Stimulated activated CD8-positive, alpha-beta memory T cell treated with anti-CD3 and anti-CD28 coated beads, Interleukin-7, amount 100 ng/mL, for 48 hours (primary cell): ENCODE results near the gene RSBN1.
"Not testable (repeated sequence)": the region's sequence is repeated elsewhere in the genome, so short reads cannot be mapped to it uniquely, and the experiment has no call there.

Experiments used
- DNase-seq, 2 donors: peaks; one replicate each; pipeline ENCODE4 v3.0.0-alpha.2; 2020; ENCODE audit warnings: low read depth in 1 of 2; ENCODE audit errors: extremely low read depth in 1 of 2

The RSBN1 gene

DNA sequence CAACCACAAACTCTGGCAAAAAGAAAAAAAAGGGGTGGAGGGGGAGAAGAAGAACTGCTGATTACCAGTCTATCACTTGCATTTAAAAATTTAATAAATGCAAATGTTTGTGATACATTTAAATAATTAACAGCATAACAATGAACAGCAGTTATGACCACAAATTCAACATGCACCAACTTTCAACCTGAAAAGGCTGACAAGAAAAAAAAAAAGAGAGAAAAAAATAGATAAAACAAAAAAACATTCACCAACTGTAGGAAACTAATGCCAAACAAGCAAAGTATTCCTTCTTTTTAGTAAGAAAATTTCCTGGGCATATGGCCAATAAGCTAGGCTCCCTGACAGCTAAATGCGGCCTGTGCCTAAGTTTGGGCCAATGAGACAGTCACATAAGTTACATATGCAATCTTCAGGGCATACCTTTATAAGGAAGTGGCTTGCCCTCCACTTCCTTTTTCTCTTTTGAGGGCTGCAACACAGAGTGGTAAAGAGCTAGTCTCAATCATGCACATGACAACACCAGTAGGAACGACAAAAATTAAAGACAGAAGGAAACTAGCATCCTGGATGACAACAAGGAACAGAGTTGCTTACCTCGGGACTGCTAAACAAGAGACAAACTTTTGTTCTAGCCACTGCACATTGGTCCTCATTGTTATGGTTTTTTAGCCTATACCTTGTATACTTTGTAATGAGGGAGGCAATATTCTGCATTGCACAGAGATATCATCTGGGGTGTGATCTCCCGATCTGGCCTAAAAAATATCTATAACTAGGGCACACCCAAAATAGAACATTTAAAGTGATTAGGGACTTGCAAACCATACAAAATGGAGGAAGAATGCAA is 28.8 kb downstream of the RSBN1 start:
- DNase-seq = peak in 1 of 2 donors; percentile 20

DNA sequence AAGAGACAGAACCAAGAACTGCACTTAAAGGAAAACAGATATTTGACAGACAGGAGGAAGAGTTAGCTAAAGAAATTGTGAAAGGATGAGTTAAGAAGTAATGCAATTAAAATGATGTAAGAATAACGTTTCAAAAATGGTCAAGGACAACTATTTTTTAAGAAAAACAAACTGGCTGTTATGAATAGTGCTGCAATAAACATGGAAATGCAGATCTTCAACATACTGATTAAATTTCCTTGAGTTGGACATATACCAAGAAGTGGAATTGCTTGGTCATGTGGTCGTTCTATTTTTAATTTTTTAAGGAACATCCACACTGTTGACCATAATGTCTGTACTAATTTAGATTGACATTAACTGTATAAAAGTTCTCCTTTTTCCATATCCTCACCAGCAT is 29.9 kb downstream of the RSBN1 start:
- DNase-seq = no peak

DNA sequence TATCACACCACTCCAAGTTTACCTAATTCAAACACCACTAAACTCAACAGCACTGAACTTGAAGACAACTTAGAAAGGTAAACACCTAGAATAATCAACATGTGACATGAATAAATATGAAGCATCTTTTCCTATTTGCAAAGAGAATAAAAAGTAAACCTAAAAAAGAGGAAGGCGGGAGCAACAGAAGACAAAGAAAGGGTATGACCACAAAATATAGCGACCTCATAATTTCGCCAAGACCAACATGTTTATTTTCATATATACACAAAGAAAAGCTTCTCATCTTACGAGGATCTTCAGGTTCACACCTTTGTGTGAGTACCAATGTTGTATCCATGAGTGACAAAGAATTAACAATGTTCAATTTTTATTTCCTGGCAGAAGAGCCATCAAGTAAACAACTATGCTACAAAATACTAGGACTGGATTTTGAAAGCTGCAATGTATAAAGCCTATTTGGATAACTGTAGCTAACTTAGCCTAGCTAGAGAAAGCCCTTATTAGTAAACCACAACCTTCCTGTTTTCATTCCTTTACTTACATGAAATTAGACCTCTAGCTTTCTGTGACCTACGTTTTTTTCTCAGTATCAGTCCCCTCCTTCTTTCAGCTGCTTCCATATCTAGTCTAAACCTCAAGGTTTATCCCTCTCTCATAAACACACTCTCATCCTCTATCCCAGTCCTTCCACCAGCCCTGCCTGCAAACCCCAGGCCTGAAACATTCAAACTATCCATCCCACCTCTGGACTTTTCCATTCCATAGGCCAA is 31.7 kb downstream of the RSBN1 start:
- no peak for DNase-seq

DNA sequence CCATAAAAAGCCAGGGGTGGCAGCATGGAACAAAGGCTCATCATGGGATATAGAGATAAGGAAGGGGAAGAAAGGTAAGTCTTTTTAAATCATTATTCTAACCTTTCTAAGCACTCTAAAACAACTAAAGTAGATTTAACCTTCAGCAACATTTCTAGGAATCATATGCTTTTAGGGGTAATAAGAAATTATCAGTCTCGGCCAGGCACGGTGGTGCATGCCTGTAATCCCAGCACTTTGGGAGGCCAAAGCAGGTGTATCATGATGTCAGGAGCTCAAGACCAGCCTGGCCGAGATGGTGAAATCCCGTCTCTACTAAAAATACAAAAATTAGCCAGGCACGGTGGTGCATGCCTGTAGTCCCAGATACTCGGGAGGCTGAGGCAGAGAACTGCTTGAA is 32.7 kb downstream of the RSBN1 start:
- DNase-seq = no peak

DNA sequence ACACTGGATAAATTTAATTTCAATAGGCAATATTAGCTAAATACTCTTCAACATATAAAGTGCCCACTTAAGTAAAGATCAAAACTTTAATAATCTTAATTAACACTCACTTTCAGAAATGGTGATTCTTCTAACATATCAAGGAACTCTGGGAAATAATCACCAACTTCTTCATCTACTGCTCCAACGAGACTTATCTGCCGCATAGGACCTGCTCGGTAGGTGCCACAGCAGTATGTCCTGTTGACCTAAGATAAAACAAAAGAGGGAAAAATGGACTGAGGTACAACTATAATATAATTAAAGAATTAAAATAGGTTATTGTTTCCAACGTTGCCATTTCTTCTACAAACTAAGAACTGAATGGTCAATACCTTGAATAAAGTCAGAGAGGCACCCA is 34.7 kb downstream of the RSBN1 start:
- no peak for DNase-seq

DNA sequence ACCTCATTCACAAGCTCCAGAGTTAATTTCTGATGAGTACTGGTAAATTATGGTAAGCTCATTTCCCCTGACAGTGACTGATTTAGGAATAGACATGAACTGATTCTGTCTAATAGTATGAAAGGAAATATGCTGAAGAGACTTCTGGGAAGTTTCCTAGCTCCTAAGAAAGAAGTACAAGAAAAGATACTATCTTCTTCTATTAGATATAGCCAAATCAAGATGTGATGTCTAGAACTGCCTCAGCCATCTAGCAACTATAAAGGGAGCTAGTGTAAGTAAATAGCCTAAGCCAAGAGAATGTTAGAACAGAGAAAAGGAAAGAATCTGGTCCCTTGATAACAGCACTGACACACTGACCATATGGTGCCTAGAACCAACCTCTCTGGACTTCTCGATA is 42.2 kb downstream of the RSBN1 start:
- DNase-seq = no peak

DNA sequence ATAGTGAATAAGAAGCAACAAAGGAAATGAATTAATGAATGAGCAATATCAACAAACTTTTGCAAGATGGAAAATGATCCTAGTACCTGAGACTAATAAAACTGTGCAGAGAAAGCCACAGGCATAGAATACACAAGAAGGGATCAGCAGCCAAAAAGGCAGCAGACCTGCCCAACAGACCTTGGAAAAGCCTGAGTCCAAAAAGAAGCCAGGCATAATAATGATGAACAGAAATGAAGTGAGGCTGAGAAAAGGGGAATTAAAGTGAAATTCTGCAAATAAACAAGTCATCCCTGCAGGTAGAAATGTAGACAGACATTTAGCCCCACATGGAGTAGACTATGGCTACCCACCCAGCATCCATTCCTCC is 42.7 kb downstream of the RSBN1 start:
- DNase-seq = no peak

DNA sequence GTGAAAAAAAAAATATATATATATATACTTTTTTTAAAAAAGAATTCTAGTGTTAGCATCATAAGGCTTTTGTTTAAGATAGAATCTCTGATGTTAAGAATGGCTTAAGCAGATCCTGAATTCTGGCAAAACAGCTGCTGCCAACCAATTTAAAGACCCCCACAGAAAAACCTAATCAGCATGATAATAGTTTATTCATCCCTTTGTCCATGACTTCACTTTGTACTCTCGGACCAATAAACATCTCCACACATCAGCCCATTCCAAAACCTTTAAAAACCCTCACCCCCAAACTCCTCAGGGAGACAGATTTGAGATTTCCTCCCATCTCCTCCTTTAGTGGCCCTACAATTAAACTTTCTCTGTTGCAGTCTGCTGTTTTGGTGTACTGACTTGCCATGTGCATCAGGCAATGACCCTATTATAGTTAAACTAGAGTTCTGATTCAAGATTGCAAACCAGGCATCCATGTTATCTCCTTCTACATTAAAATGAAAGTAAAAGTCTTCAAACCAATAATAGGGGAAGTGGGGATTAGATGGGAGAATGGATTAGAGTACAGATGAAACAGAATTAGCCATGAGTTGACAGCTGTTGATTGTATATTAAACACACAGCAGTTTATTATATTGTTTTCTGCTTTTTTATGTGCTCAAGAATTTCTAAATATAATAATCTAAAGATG is 43.2 kb downstream of the RSBN1 start:
- no peak for DNase-seq

DNA sequence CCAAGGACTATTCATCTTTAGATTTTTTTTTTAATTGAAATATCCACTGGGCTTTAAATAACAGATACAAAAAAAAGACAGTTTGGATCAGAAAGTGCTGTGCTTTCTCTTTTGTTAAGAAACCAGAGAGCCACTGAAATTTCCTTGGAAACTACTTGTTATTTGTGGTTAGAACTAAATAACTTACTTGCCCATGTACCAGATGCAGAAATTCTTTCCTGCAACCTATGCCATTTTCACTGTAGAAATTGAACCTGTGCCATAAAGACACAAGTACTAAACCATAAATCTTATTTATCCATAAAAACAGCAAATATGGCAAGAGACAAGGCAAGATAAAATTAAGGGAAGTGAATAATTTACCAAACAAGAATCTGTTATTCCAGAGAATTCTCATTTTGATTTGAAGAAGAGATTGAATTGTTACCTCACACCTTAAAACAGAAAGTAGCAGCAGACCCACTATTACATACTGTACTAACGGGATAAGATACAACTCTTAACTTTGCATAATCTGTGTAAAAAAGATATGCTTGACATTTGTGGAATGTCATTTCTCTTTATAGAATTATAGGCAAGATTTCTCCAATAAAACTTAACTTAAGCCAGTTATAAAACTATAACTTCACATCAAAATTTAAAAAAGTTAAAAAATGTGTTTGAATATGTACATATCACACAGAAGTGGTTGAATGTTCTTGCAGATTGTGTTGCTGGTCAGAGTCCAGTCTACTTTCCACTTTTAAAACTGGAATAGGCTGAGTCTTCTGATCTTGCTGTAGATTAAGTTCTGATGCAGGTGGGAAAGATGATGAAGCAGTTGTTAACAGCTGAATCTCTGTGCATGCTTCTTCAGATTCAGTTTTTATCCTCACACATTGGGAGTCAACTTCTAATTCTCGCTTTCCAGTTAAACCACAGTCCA is 46.7 kb downstream of the RSBN1 start:
- no peak for DNase-seq

DNA sequence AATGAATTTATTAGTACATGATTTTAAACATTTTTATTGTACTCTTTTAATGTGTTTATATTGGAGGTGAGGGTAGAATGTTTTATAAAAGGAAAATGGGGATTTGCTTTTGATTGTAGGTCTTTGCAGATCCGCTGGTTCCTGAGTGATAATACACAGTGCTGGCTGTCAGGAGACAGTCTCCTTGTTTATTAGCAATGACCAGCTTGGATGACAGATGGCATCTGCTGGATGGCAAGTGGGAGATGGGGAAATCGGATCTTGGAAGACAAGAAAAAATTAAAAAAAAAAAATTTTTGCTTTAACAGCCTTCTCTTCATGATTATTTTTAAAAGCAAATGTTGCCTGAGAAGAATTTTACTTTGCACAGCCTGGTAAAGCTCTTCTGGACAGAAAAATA is 48.6 kb downstream of the RSBN1 start:
- DNase-seq = no peak

DNA sequence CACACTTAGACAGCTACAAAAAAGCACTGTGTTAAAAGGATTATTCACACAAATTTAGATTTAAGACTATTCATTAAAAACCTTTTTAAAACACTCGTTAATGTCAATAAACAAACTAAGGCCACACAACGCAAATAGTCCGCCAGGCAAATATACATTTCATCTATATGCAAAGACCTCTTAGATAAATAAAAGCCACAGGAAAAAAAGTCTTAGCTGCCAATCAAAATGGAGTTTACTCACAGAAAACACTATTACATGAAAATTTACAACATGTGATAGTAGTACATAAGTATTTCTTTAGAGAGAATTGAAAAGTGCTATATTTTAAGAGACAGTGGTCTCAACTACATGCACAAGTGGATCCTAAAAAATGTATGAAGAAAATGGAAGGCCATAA is 50.3 kb downstream of the RSBN1 start:
- DNase-seq = no peak

DNA sequence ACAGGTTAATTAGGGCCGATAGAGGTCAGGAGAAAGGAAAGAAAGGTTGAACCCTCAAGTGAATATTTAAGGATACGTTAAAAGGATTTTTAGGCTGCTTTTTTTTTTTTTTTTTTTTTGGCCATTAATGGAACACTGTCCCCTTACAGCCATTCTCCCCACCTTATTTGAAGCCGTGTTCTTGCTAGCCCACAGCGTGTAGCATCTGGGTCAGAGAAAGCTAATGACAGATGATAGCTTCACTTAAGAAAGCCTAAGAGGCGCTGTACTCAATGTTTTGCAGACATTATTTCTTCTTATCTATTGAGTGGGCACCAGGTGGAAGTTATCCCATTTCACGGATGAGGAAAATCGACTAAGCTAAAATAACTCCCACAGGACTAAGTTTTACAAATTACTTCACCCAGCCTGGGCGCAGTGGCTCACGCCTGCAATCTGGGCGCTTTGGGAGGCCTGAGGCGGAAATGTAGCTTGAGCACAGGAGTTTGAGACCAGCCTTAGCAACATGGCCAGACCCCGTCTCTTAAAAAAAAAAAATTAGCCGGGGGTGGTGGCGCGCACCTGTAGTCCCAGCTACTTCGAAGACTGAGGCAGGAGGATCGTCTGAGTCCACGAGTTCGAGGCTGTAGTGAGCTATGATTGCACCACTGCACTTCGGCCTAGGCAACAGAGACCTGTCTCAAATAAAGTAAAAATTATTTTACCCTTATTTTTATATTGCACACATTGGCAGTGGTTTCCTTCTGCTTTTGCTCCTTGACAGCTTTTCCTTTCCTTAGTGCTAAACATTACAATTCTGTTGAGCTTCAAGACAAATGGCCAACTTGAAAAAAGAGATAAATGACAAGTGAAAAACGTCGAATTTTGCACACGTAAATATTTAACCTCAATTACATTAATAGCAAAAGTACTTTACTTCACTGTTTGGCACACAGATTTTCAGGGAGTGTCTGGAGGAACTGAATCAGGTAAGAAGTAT is 51.9 kb downstream of the RSBN1 start:
- DNase-seq = no peak

DNA sequence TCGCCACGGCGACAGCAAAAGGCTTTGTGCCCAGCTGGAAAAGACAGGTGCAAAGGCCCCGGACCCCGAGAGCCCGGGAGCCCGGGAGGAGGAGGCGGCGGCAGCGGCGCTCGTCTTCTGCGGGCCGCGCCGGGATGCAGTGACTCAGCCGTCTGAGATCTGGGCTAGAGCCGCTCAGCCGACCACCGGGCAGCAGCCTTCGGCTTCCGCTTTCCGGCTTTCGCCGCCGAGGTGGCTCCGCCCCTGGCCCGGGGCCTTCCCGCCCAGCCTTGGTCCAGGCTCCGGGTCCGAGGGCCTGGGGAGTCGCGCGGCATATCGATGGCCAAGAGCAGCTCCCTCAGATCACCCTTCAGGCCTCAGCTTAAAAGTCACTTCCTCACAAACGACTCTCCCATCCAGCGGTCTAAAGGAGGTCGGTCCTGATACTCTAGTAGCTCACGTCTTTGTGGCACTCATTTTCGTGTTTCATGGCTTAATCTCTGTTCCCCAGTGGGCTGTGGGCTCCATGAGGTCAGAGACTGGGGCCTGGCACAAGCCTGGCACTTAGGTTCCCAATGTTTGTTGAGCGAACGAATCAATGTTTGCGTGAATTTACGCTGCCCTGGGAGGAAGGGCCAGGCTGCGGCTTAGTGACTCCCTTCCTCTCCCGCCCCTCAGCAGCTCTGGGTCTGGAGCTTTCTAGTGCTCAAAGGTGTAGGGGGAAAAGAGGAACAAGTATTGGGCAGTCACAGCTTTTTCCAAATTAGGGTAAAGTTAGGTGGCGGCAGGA is 52.8 kb downstream of the RSBN1 start, which contains the start of gene PHTF1:
PHTF1 (minus strand) TSS at position 154 of the 769 bp plus-strand sequence. CDS start 783 bp downstream, outside the sequence.
- peak; percentile 50 to 61 for DNase-seq

DNA sequence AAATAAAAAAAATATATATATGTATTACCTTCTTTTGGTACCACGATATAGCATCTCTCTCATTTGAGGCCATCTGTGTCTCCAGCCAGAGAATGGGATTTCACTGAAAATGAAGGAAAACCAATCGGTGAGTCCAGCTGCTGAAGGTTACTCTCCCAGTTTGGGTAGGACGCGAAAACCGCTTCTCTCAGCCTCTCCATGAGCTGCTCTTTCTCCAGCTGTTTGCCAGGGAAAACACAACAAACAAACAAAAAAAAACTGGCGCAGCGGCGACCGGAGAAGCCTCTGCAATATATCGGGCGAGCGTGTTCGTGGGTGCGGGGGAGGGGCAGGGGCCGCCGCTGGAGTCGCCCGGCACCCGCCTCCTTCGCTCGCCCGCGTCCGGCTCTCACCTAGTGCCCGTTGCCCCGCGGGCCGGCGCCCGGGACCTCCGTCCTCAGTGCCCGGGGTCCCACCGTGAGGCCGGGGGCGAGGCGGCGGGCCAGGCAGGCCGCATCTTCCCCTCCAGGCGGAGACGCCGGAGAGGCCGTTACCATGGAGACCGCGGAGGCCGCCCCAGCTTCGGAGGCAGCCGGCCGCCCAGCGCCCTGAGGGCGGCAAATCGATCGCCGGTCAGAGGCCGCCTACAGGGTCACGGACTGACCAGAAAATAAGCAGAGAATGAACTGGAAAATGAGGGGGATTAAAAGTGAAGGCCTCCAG is 53.5 kb downstream of the RSBN1 start:
- peak; percentile 39 to 46 for DNase-seq

DNA sequence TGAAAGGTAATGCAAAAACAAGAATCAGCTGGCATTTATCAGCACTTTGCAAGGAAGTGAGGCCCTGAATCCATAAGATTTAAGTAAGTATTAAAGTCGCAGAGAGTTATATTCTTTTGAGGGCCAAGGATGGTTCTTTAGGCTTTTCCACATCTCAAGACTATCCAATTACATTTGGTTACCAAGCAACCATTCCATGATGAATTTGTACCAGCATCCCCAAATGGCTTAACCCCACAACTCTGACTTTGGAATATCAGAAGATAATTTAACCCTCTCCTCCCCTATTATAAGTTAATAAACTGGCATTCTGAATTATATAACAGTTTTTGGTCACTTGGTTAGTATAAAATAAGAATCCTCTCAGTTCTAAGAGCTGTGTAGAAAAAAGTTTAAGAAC is 55.8 kb downstream of the RSBN1 start:
- no peak for DNase-seq

DNA sequence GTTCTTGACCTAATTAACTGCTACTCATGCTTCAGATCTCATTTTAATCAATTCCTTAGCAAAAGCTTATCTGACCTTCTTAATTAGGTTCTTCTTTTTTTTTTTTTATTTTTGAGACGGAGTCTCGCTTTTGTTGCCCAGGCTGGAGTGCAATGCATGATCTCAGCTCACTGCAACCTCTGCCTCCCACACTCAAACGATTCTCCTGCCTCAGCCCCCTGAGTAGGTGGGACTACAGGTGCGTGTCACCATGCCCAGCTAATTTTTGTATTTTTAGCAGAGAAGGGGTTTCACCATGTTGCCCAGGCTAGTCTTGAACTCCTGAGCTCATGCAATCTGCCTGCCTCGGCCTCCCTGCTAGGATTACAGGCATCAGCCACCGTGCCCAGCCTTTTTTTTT is 58.9 kb downstream of the RSBN1 start:
- DNase-seq = not testable (repeated sequence)

DNA sequence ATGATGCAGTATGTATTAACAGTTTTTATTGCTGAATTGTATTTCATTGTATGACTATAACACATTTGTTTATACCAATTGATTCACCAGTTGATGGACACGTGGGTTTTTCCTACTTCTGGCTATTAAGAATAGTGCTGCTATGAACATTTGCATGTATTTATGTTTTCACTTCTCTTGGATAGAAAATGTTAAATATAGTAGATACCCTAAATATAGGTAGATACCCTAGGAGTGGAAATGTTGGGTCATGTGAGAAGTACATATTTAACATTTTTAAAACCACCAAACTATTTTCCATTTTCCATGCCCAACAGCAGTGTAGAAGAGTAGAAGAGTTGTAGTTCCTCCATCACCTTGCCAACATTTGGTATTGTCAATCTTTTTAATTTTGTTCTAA is 60.8 kb downstream of the RSBN1 start:
- no peak for DNase-seq

DNA sequence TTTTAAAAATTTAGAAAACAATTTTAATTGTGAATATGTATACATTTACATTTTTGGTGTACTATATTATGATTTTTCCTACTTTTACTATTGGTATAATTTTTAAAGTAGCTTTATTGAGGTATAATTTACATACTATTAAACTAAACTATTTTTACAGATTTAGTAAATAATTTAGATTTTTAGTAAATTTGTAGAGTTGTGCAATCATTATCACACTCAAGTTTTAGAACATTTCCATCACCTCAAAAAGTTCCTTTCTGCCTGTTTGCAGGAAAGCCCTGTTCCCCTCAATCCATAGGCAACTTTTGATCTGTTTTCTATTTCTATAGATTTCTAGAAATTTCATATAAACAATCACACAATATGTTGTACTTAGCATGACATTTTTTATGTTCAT is 61.2 kb downstream of the RSBN1 start:
- DNase-seq = no peak
